ENCODE measurements around the gene FAM8A1. TPM values are rescaled to one million over a fixed set of nuclear protein-coding genes. Genes with fewer than 3 reads are reported as not detected.
A peak's percentile ranks its signal among the peaks of the same experiment; 100 is the strongest.

Gene FAM8A1, protein sequence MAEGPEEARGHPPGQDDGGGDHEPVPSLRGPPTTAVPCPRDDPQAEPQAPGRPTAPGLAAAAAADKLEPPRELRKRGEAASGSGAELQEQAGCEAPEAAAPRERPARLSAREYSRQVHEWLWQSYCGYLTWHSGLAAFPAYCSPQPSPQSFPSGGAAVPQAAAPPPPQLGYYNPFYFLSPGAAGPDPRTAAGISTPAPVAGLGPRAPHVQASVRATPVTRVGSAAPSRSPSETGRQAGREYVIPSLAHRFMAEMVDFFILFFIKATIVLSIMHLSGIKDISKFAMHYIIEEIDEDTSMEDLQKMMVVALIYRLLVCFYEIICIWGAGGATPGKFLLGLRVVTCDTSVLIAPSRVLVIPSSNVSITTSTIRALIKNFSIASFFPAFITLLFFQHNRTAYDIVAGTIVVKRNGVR
- total RNA-seq (10 to 100 TPM; 17.0 to 31.5 (median 22.8) TPM), polyA plus RNA-seq (1 to 10 TPM; 3.0 to 5.1 (median 5.0) TPM)
- long read RNA-seq, donor 1, full-length matches to known transcripts = 9 of 9 reads
- long read RNA-seq, donor 1, partial matches to known transcripts = 0 of 9 reads
- long read RNA-seq, donor 1, other reads (novel, unspliced or antisense) = 0 of 9 reads
- long read RNA-seq, donor 2, full-length matches to known transcripts = 2 of 2 reads
- long read RNA-seq, donor 2, partial matches to known transcripts = 0 of 2 reads
- long read RNA-seq, donor 2, other reads (novel, unspliced or antisense) = 0 of 2 reads

DNA sequence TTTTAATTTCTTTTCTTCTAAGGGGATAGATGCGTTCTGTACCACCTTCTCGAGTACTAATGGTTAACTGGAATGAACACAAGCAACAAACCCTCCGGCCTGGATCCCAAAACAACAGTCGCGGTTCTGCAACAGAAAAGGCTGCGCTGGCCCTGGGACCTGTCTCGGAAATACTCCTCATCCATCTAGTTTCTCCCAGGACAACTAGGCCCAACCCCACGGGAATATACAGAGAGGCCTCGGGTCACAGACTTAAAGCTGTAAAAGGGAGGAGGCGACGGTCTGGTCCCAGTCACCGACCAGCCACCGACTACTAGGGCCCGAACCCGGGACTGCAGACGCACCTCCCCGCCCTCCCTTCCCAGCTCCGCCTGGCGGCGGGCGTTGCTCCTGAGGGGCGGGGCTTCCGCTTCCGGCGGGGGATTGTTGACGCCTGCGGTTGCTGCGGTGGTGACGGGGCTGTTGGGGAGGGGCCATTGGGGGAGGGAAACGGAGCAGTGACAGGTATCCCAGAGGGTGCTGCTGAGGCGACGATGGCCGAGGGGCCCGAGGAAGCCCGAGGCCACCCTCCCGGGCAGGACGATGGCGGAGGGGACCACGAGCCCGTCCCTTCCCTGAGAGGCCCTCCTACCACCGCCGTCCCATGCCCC is at the start of gene FAM8A1:
FAM8A1 (plus strand) TSS at position 426 of the 650 bp plus-strand sequence; CDS start at position 534, 108 bp downstream.
- Histone ChIP-seq H3K27ac (peak within 1 kb of the TSS; percentile 90 to 99 (median 97)), H3K4me1 (peaks cover 6 to 47% (median 29%) of the 10 kb centered on the region in 6 donors), H3K27me3 (replicated peaks in 1 of 7) (no peaks in the 10 kb centered on the region), H3K4me3 (peak within 1 kb of the TSS; percentile 74 to 96 (median 84)), H3K36me3 (peaks cover 0 to 25% (median 6%) of the 10 kb centered on the region in 6 donors), H3K9me3 (no peaks in the 10 kb centered on the region)
- 11 to 15% (median 11%) methylated on average over 23 to 42 of the region's 42 CpGs for WGBS, 5 donors
- peak; percentile 100 for DNase-seq
- TF ChIP-seq CTCF (IDR thresholded peaks at IDR 0.05 in 8 of 11, conservative IDR thresholded peaks at IDR 0.05 in 3 of 11) (peak; percentile 46 to 89 (median 75)), POLR2A (IDR thresholded peaks at IDR 0.05) (peak in 2 of 3 donors; percentile 30 to 65), POLR2AphosphoS5 (IDR thresholded peaks at IDR 0.05) (peak; percentile 91 to 97 (median 93))
- intact Hi-C loops (cut with DNase I; ENCODE audit: low total_unique reads) = loop anchor here (10.0 kb wide), 1 partner anchor 105 kb away; the partner anchor contains the start of gene NUP153

GRCh38 chr6:17551383-17551958 is 48.6 kb upstream of the FAM8A1 start:
- Histone ChIP-seq H3K36me3 (no peaks in the 10 kb centered on the region), H3K4me3 (no peak overlapping the region), H3K9me3 (no peaks in the 10 kb centered on the region), H3K4me1 (no peaks in the 10 kb centered on the region), H3K27ac (no peak overlapping the region), H3K27me3 (replicated peaks in 1 of 7) (no peaks in the 10 kb centered on the region)
- no peak for TF ChIP-seq CTCF (IDR thresholded peaks at IDR 0.05 in 8 of 11, conservative IDR thresholded peaks at IDR 0.05 in 3 of 11)
- TF ChIP-seq POLR2AphosphoS5 (IDR thresholded peaks at IDR 0.05) = no peak
- no peak for TF ChIP-seq POLR2A (IDR thresholded peaks at IDR 0.05)
- DNase-seq = no peak
- intact Hi-C loops (cut with DNase I; ENCODE audit: low total_unique reads) = no loop called here
- WGBS, 5 donors = 87 to 92% (median 91%) methylated on average over 9 of the region's 9 CpGs

GRCh38 chr6:17552861-17553260 is 47.2 kb upstream of the FAM8A1 start:
- no peak overlapping the region for H3K4me3 ChIP-seq
- 81 to 92% (median 88%) methylated on average over 3 of the region's 3 CpGs for WGBS, 5 donors
- DNase-seq = no peak
- no peaks in the 10 kb centered on the region for H3K27me3 ChIP-seq (replicated peaks in 1 of 7)
- intact Hi-C loops (cut with DNase I; ENCODE audit: low total_unique reads) = no loop called here
- H3K36me3 ChIP-seq = no peaks in the 10 kb centered on the region
- H3K9me3 ChIP-seq = no peaks in the 10 kb centered on the region
- no peak overlapping the region for H3K27ac ChIP-seq
- TF ChIP-seq POLR2A (IDR thresholded peaks at IDR 0.05) (no peak), POLR2AphosphoS5 (IDR thresholded peaks at IDR 0.05) (no peak), CTCF (IDR thresholded peaks at IDR 0.05 in 8 of 11, conservative IDR thresholded peaks at IDR 0.05 in 3 of 11) (no peak)
- no peaks in the 10 kb centered on the region for H3K4me1 ChIP-seq
